Panc1 (cell line): ENCODE data around the gene TMEM170B. TPM values are rescaled to one million over a fixed set of nuclear protein-coding genes. Genes with fewer than 3 reads are reported as not detected.

ENCODE experiments used
- ATAC-seq: fragments of 200-7000 bp; cut with Tn5 transposase; 2 replicates; pipeline ENCODE4 v1.9.1; 2020; ENCODE audit warnings: mild to moderate bottlenecking, moderate library complexity
- BruUV-seq: library from RNA; stranded (reverse); fragments of 400-500 nt; replicated peaks from 2 replicates; lab custom pipeline; 2021; lab: Mats Ljungman, UMichigan
- CTCF ChIA-PET: fragments of 300-600 bp; sonication (Branson Sonifier 250); formaldehyde crosslinking; loops from one replicate; lab custom pipeline; 2022; ENCODE audit warnings: antibody characterized with exemption; lab: Charles Lee
- POLR2A ChIA-PET: fragments of 300-600 bp; sonication (Branson Sonifier 250); formaldehyde crosslinking; loops from one replicate; lab custom pipeline; 2022; ENCODE audit warnings: antibody characterized with exemption; lab: Charles Lee
- DNase-seq: peaks from one replicate; pipeline ENCODE4 v3.0.0-alpha.2; 2010; ENCODE audit warnings: low read depth, low spot score
- H3K27ac ChIP-seq: 2 replicates; pipeline ENCODE4 v1.5.1; 2011; ENCODE audit warnings: mild to moderate bottlenecking, low read length, inconsistent platforms
- H3K27me3 ChIP-seq: fragments of 200-500 bp; sonication (Bioruptor generic); 2 replicates; pipeline ENCODE4 v1.6.0; 2014; ENCODE audit warnings: low read length, inconsistent platforms; ENCODE audit not compliant: control insufficient read depth, insufficient read depth
- H3K36me3 ChIP-seq: fragments of 200-500 bp; sonication (Bioruptor generic); 2 replicates; pipeline ENCODE4 v1.5.1; 2014; ENCODE audit warnings: inconsistent platforms, mild to moderate bottlenecking, low read length, moderate library complexity; ENCODE audit not compliant: control insufficient read depth, insufficient read depth
- H3K4me1 ChIP-seq: 2 replicates; pipeline ENCODE4 v1.5.1; 2011; ENCODE audit warnings: inconsistent platforms, mild to moderate bottlenecking, low read length, moderate library complexity; ENCODE audit not compliant: control insufficient read depth, insufficient read depth
- H3K4me3 ChIP-seq, 2 experiments: 2 replicates each; pipeline ENCODE4 v1.5.1; 2011 to 2012; ENCODE audit warnings: low read depth in 2 of 2, low read length in 2 of 2, mild to moderate bottlenecking in 2 of 2, inconsistent platforms in 1 of 2, moderate library complexity in 1 of 2
- H3K9me3 ChIP-seq: fragments of 200-500 bp; sonication (Bioruptor generic); 2 replicates; pipeline ENCODE4 v1.5.1; 2014; ENCODE audit warnings: low read depth, mild to moderate bottlenecking, inconsistent platforms, low read length, moderate library complexity; ENCODE audit not compliant: control insufficient read depth, insufficient read depth
- POLR2AphosphoS5 ChIP-seq: IDR thresholded peaks from 2 replicates; pipeline ENCODE4 v1.6.1; 2012; ENCODE audit warnings: mild to moderate bottlenecking, low read depth, low read length, moderate library complexity
- SIN3A ChIP-seq: IDR thresholded peaks from 2 replicates; pipeline ENCODE4 v1.6.1; 2012; ENCODE audit warnings: low read depth, mild to moderate bottlenecking, low read length, moderate library complexity, borderline replicate concordance; ENCODE audit not compliant: insufficient read depth
- TCF7L2 ChIP-seq: IDR thresholded peaks from 2 replicates; pipeline ENCODE4 v1.6.1; 2011; ENCODE audit warnings: mild to moderate bottlenecking, low read depth, low read length, inconsistent platforms
- in situ Hi-C: cut with HindIII; loops from 2 replicates; pipeline ENCODE4 v1.10.0; 2016; ENCODE audit warnings: low sequenced_read_pairs, low pct_unique_long_range_greater_than_20kb
- intact Hi-C: fragments of 100-400 bp; cut with micrococcal nuclease; formaldehyde crosslinking; loops from one replicate; pipeline ENCODE4 v1.10.0; 2022; ENCODE audit not compliant: unreplicated experiment
- total RNA-seq: library from RNA; stranded (reverse); gene quantifications from one replicate; pipeline ENCODE4 v1.2.1, GENCODE V29; 2021; ENCODE audit not compliant: unreplicated experiment
- TF ChIP-seq, protein P1 (sequence below), 2 experiments: IDR thresholded peaks; 2 replicates each; pipeline ENCODE4 v1.6.1; 2011 to 2012; ENCODE audit warnings: low read depth in 2 of 2, control low read depth in 1 of 2, low read length in 1 of 2, mild to moderate bottlenecking in 1 of 2, moderate library complexity in 1 of 2; ENCODE audit not compliant: insufficient read depth in 1 of 2
- TF ChIP-seq, protein P2 (sequence below): fragments of 450-650 bp; IDR thresholded peaks from 2 replicates; pipeline ENCODE4 v1.5.1; 2017; ENCODE audit warnings: mild to moderate bottlenecking

Gene TMEM170B
- total RNA-seq, 1 experiment from 2014 or later: 1.3 TPM

DNA sequence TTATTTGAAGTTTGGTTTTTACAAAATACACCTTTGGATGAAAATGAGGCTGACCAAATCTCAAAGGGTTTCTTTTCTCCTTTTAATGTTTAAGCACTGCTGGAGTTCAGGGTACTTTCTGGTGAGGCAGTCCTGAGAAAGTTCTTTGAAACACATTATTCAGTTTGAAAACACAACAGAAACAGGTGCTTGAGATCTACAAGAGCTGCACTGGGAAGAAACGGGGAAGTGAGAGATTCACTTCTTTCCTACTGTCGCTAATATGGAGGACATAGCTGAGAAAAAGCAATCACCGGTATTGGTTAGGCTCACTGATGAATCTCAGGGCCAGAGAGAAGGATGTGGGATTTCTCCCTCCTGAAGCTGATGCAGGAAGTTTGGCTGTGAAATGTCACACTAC is 22.9 kb upstream of the TMEM170B start:
- Histone ChIP-seq H3K27me3 (no peaks in the 10 kb centered on the region), H3K36me3 (no peaks in the 10 kb centered on the region), H3K4me1 (no peaks in the 10 kb centered on the region), H3K9me3 (no peaks in the 10 kb centered on the region), H3K4me3 (no peak overlapping the region), H3K27ac (no peak overlapping the region)
- ChIA-PET CTCF (interaction anchor here (0.6 kb wide), 1 partner anchor 18 kb away, joined by 4 read pairs; no protein-coding TSS in a partner anchor), POLR2A (no interaction called here)
- DNase-seq (no peak), ATAC-seq (no peak)
- intact Hi-C loops: no loop called here
- TF ChIP-seq POLR2AphosphoS5 (no peak), SIN3A (no peak), TCF7L2 (no peak)
- TF ChIP-seq, protein P1, sequence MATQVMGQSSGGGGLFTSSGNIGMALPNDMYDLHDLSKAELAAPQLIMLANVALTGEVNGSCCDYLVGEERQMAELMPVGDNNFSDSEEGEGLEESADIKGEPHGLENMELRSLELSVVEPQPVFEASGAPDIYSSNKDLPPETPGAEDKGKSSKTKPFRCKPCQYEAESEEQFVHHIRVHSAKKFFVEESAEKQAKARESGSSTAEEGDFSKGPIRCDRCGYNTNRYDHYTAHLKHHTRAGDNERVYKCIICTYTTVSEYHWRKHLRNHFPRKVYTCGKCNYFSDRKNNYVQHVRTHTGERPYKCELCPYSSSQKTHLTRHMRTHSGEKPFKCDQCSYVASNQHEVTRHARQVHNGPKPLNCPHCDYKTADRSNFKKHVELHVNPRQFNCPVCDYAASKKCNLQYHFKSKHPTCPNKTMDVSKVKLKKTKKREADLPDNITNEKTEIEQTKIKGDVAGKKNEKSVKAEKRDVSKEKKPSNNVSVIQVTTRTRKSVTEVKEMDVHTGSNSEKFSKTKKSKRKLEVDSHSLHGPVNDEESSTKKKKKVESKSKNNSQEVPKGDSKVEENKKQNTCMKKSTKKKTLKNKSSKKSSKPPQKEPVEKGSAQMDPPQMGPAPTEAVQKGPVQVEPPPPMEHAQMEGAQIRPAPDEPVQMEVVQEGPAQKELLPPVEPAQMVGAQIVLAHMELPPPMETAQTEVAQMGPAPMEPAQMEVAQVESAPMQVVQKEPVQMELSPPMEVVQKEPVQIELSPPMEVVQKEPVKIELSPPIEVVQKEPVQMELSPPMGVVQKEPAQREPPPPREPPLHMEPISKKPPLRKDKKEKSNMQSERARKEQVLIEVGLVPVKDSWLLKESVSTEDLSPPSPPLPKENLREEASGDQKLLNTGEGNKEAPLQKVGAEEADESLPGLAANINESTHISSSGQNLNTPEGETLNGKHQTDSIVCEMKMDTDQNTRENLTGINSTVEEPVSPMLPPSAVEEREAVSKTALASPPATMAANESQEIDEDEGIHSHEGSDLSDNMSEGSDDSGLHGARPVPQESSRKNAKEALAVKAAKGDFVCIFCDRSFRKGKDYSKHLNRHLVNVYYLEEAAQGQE (IDR thresholded peaks at IDR 0.05; ENCODE audit: insufficient read depth in 1 of 2, low read depth in 2 of 2, low read length in 1 of 2): no peak
- TF ChIP-seq, protein P2, sequence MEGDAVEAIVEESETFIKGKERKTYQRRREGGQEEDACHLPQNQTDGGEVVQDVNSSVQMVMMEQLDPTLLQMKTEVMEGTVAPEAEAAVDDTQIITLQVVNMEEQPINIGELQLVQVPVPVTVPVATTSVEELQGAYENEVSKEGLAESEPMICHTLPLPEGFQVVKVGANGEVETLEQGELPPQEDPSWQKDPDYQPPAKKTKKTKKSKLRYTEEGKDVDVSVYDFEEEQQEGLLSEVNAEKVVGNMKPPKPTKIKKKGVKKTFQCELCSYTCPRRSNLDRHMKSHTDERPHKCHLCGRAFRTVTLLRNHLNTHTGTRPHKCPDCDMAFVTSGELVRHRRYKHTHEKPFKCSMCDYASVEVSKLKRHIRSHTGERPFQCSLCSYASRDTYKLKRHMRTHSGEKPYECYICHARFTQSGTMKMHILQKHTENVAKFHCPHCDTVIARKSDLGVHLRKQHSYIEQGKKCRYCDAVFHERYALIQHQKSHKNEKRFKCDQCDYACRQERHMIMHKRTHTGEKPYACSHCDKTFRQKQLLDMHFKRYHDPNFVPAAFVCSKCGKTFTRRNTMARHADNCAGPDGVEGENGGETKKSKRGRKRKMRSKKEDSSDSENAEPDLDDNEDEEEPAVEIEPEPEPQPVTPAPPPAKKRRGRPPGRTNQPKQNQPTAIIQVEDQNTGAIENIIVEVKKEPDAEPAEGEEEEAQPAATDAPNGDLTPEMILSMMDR: no peak
- no TSS peak for BruUV-seq
- in situ Hi-C loops: no loop called here

DNA sequence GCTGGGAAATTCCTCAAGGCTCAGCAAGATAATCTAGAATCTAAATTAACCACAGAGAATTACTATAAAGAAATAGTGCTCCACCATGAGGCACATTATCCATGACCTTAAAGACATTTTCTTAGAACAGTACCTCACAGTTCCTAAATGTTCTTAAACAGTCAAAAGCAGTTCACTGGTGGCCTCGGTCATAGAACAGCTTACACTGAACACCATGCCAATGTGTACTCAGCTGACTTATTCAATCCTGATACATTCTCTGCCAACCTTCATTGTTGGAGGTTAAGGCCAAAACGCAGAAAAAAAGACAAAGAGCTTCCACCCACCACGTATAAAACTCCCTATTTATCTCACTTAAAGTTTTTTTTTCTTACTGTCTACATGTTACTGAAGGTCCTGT is 21.8 kb upstream of the TMEM170B start:
- TF ChIP-seq POLR2AphosphoS5 (no peak), SIN3A (no peak), TCF7L2 (no peak)
- TF ChIP-seq, protein P2: no peak
- TF ChIP-seq, protein P1 (IDR thresholded peaks at IDR 0.05; ENCODE audit: insufficient read depth in 1 of 2, low read depth in 2 of 2, low read length in 1 of 2): no peak
- H3K4me1 ChIP-seq: no peaks in the 10 kb centered on the region
- H3K27me3 ChIP-seq: no peaks in the 10 kb centered on the region
- BruUV-seq: no TSS peak
- POLR2A ChIA-PET: no interaction called here
- no peaks in the 10 kb centered on the region for H3K36me3 ChIP-seq
- intact Hi-C loops: no loop called here
- ATAC-seq (no peak), DNase-seq (no peak)
- H3K27ac ChIP-seq: no peak overlapping the region
- no peaks in the 10 kb centered on the region for H3K9me3 ChIP-seq
- in situ Hi-C loops: no loop called here
- H3K4me3 ChIP-seq: no peak overlapping the region
- CTCF ChIA-PET: no interaction called here
